Lung (tissue), 12 donors: ENCODE results near the gene FAHD2A. TPM values are rescaled to one million over a fixed set of nuclear protein-coding genes. Genes with fewer than 3 reads are reported as not detected.

ENCODE experiments used
- ATAC-seq: fragments of 200-7000 bp; cut with Tn5 transposase; one replicate; pipeline ENCODE4 v1.9.1; 2020; ENCODE audit warnings: moderate number of reproducible peaks; ENCODE audit not compliant: insufficient read depth, low FRiP score
- DNase-seq, 3 donors: peaks; one replicate each; pipeline ENCODE4 v3.0.0-alpha.2; 2013 to 2017
- H3K27ac ChIP-seq, 2 donors: one replicate each; pipeline ENCODE4 v1.5.1; 2013; ENCODE audit warnings: mild to moderate bottlenecking in 2 of 2, moderate library complexity in 2 of 2, control low read depth in 1 of 2, inconsistent platforms in 1 of 2, low read depth in 1 of 2, low read length in 1 of 2
- H3K27me3 ChIP-seq, 3 donors: one replicate each; pipeline ENCODE4 v1.5.1; 2013; ENCODE audit warnings: low read length in 2 of 3; ENCODE audit not compliant: control insufficient read depth in 3 of 3, insufficient read depth in 3 of 3
- H3K36me3 ChIP-seq, 4 donors: one replicate each; pipeline ENCODE4 v1.5.1; 2013; ENCODE audit warnings: low read length in 4 of 4, mild to moderate bottlenecking in 1 of 4, moderate library complexity in 1 of 4; ENCODE audit not compliant: control insufficient read depth in 4 of 4, insufficient read depth in 4 of 4
- H3K4me1 ChIP-seq, 5 donors: one replicate each; pipeline ENCODE4 v1.5.1; 2013; ENCODE audit warnings: low read length in 5 of 5, mild to moderate bottlenecking in 2 of 5, moderate library complexity in 1 of 5; ENCODE audit not compliant: control insufficient read depth in 5 of 5, insufficient read depth in 5 of 5
- H3K4me3 ChIP-seq: one replicate; pipeline ENCODE4 v1.5.1; 2013; ENCODE audit warnings: mild to moderate bottlenecking, control low read depth, moderate library complexity
- H3K9ac ChIP-seq, 2 donors: one replicate each; pipeline ENCODE4 v1.5.1; 2013; ENCODE audit warnings: low read length in 2 of 2, control low read depth in 1 of 2; ENCODE audit not compliant: insufficient read depth in 1 of 2
- H3K9me3 ChIP-seq, 4 donors: one replicate each; pipeline ENCODE4 v1.5.1; 2013; ENCODE audit warnings: low read length in 3 of 4, mild to moderate bottlenecking in 1 of 4, moderate library complexity in 1 of 4; ENCODE audit not compliant: control insufficient read depth in 4 of 4, insufficient read depth in 3 of 4
- CTCF ChIP-seq: IDR thresholded peaks from 2 replicates; pipeline ENCODE4 v1.5.1; 2012; ENCODE audit warnings: mild to moderate bottlenecking; ENCODE audit errors: control extremely low read depth, extremely low read depth
- WGBS, 2 donors: extraction: QIAGEN DNeasy Blood & Tissue Kit; methylation state at CpG; one replicate each; pipeline ENCODE4 v1.1.7; 2013; 5-methylcytosine and 5-hydroxymethylcytosine counted together
- polyA plus RNA-seq, 2 donors: library from polyadenylated mRNA; stranded (reverse); fragments of 200-250 nt; gene quantifications; one replicate each; pipeline ENCODE4 v1.2.1, GENCODE V29; 2013
- total RNA-seq, 2 donors: library from RNA; depleted of rRNA in 1 of 2; stranded (reverse); fragments of >200 nt in 1 of 2; gene quantifications; one replicate each; pipeline ENCODE4 v1.2.1, GENCODE V29; 2014 to 2021
- donor health status: control.
- donor health status: control.
- donor health status: Bipolar disorder and iron deficiency.
- donor health status: healthy.
- donor health status: DM: yes; HTN: yes; CAD: no.

FAHD2A gene
- total and polyA plus RNA-seq, 4 donors = 12.6 to 38.3 (median 19.6) TPM

- Histone ChIP-seq H3K4me1 (peaks cover 0 to 2% (median 0%) of the 10 kb centered on the region in 5 donors), H3K9ac (no peak overlapping the region), H3K27me3 (no peaks in the 10 kb centered on the region), H3K27ac (no peak overlapping the region), H3K4me3 (no peak overlapping the region), H3K9me3 (no peaks in the 10 kb centered on the region), H3K36me3 (no peaks in the 10 kb centered on the region)
- no peak for TF ChIP-seq CTCF
- 79 to 86% methylated on average over 6 of the region's 6 CpGs for WGBS, 2 donors
- DNase-seq = no peak
- no peak for ATAC-seq
Measured at GRCh38 chr2:95392320-95392719, 10.2 kb upstream of the FAHD2A start.

- H3K27ac ChIP-seq = no peak overlapping the region
- H3K27me3 ChIP-seq = no peaks in the 10 kb centered on the region
- no peaks in the 10 kb centered on the region for H3K9me3 ChIP-seq
- ATAC-seq (no peak), DNase-seq (no peak)
- no peaks in the 10 kb centered on the region for H3K36me3 ChIP-seq
- H3K4me3 ChIP-seq = no peak overlapping the region
- peaks cover 0 to 2% (median 0%) of the 10 kb centered on the region in 5 donors for H3K4me1 ChIP-seq
- no peak for TF ChIP-seq CTCF
- no peak overlapping the region for H3K9ac ChIP-seq
- 86 to 88% methylated on average over 8 of the region's 8 CpGs for WGBS, 2 donors
Measured at GRCh38 chr2:95392730-95393455, 9.6 kb upstream of the FAHD2A start.

- DNase-seq = no peak
- TF ChIP-seq CTCF = no peak
Measured at GRCh38 chr2:95393901-95394300, 8.6 kb upstream of the FAHD2A start.

More at GRCh38 chr2:95393901-95394300, 8.6 kb upstream of the FAHD2A start:
- no peak overlapping the region for H3K27ac ChIP-seq
- H3K27me3 ChIP-seq = no peaks in the 10 kb centered on the region
- H3K9ac ChIP-seq = no peak overlapping the region
- no peak for ATAC-seq
- peaks cover 0 to 1% (median 0%) of the 10 kb centered on the region in 5 donors for H3K4me1 ChIP-seq
- 92 to 97% methylated on average over 6 of the region's 6 CpGs for whole genome bisulfite sequencing, 2 donors
- H3K9me3 ChIP-seq = no peaks in the 10 kb centered on the region
- no peaks in the 10 kb centered on the region for H3K36me3 ChIP-seq
- no peak overlapping the region for H3K4me3 ChIP-seq
